ENCODE measurements around the gene CAV3.

The CAV3 gene

DNA sequence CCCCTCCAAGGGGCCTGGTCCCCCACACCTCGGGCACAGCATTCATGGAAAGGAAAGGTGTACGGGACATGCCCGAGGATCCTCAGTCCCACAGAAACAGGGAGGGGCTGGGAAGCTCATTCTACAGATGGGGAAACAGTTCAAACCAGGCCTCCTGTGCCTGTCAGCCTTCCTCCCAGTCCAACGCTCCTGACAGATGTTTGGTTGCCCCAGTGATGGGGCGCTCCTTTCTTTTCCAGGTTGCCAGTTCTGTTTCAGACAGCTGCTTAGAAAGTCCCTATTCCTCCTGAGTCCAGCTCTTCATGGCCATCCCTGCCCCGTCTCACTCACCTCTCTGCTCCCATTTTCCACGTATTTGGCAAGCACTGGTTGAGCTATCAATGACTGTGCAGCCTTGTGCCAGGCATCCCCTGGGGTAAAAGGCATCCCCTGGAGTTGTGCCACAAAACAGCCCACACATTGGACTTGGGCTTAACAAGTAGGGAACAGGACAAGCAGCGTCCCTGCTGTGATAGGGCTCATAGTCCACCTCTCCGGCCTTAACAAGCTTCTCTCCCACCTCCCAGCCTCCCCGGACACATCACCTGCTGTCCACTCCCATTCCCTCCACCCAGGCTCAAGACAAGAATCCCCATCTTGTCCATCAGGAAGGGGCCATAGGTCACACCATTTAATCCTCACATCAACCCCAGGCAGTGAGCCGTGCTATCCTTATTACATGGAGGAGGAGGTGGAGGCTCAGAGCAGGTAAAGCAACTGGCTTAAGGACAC lies 29.2 kb downstream of the CAV3 start:
- no peak for DNase-seq

DNA sequence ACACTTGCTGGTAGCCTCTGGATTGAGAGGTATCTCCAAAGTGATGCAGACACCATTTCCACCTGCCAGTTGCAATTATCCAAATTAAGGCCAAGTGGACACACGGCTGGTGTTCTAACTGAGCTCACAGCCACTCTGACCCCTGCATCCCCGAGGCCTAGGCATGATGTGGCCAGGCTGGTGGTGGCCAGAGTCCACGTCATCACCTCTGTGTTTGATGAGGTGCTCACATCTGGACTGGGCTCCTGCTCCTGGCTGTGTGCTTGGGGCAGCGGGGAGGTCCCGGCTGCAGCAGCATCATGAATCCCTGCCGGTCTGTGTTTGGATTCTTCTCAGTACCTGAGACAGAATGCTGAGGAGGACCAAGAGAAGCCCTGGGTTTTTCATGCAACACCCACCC lies 30.9 kb downstream of the CAV3 start:
- DNase-seq: no peak

DNA sequence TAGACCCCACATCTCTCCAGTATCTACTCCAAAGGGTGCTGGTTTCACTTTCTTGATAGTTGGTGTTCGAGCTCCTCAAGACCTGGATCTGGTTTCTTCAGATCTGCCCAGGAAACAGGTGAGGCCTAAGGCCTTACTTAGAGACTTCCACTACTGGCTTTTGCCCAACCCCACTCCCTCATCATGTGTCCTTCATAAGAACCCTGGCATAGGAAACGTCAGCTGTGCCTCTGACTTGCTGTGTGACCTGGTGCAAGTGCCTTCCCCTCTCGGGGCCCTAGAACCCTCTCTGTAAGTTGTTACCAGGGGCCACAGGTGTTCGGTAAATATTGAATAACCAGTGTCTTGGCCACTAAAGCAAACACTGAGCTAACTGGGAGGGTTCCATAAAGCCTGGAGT lies 31.9 kb downstream of the CAV3 start:
- DNase-seq: no peak

DNA sequence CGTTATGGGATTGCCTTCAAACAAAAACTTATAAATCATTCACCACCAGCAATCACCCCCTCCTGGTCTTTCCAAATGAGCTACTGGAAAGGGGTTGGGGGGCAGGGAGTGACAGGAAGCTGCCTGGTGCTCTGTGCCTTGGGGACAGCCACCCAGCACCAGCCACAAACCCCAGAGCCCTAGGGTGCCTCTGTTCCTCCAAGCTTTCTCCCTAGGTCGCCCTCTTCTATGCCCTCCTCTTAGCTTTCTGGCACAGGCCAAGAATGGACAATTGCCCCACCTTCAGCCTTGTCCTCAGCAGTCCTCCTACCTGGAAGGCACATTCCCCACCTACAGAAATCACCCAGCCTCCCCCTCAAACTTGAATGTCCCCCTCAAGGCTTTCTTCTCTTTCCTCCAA lies 32.5 kb downstream of the CAV3 start:
- no peak for DNase-seq

DNA sequence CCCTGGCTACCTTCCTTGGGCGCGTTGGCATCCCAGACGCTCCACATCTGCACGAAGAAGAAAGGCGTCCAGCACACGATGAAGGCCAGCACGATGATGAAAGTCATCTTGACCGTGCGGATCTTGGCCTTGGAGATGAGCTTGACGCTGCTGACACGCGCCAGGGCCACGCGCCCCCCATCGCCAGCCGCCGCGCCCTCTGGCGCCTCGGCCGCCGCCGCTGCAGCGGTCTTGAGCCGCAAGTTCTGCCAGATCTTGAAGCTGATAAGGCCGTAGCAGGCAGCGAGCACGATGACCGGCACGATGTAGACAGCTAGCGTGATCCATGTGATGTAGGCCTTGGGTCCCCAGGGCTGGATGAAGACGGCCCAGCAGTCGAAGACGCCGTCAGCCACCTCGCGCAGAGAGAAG lies 33.7 kb downstream of the CAV3 start:
- DNase-seq: no peak

DNA sequence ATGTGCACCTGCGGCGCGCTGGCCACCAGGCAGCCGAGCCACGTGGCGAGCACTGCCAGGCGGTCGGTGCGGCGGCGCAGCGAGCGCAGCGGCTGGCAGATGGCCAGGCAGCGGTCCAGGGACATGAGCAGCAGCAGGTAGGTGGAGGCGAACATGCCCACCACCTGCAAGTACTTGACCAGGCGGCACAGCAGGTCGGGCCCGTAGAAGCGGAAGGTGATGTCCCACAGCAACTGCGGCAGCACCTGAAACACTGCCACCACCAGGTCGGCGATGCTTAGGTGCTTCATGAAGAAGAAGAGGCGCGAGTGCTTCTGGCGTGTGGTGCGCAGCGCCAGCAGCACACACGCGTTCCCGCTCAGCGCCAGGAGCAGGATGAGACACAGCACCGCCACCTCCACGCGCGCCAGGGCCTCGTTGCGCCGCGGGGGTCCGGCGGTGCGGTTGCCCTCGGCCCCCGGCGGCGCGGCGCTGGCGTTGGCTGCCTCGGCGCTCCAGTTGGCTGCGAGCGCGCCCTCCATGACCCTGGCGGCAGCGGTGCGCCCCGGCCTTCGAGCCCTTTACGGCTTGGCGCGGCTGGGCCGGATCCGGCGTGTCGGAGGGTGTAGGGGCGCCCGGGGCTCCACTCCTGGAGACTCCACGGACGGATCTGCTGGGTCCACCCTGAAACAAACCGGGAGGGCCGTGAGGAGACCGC lies 34.2 kb downstream of the CAV3 start:
- peak; percentile 37 for DNase-seq

DNA sequence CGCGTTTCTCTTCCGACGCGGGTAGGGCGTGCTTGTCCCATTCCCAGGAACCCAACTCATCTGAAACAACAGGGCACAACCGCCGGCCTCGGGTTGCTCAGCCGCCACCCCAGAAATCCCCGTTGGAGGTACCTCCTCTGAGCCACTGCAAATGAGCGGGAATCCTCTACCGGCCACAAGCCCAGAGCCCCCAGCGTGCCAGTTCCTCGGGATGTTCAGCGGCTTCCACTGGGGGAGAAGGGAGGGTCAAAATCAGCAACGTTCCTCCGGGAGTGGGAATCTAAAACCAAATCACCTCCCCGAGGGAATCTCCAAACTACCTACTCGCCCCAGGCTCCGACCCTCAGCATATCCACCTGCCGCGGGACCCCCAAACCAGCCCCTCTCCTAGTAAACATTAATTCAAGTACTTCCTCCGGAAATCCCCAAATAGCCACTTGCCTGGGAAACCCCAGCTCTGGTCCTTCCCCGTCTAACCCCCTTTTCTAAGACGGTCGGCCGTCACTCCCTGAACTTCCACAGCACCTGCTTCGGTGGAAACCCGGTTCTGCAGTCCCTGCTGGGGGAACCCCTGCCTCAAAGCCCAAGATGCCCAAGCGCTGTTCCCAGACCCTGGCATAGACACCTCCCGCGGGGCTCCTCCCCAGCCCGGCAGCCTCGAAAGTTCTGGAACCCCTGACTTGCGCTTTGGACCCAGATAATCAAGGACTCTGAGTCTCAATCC lies 34.9 kb downstream of the CAV3 start:
- no peak for DNase-seq

DNA sequence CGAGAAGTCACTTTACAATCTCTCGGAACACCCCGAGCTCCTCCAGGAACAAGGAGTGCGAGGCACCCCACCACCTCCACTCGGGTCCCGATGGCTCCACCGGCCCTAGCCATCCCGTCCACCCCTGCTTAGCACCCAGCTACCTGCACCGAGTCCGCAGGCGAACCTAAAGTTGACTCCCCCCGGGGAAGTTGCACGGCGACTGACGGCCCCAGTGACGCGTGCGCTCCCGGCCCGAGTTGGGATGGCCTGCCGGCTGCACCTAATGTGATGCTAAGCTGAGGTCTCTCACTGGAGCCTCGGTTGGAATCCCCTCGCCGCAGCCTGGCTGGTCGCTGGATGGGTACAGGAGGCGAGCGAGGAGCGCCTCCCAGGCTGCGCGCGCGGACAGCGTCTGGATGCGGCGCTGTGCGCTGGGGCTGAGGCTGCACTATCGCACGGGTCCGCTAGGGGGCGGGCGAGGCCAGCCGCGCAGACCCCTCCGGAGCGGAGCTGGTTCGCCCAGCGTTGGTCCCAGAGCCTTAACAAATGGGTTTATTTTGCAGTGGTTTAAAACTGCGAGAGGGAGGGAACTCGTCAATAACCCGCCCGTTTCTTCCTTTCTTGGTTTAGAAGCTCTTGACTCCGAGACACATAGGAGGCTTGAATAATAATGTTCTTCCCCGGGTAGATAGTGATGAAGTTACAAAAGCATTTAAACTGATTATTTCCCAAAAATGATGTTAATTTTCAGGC lies 35.7 kb downstream of the CAV3 start, which contains the start of gene OXTR:
TSS of gene OXTR (minus strand) at position 526 of the 735 bp plus-strand sequence. CDS start 1,426 bp downstream, outside the sequence.
- DNase-seq: peak; percentile 86

DNA sequence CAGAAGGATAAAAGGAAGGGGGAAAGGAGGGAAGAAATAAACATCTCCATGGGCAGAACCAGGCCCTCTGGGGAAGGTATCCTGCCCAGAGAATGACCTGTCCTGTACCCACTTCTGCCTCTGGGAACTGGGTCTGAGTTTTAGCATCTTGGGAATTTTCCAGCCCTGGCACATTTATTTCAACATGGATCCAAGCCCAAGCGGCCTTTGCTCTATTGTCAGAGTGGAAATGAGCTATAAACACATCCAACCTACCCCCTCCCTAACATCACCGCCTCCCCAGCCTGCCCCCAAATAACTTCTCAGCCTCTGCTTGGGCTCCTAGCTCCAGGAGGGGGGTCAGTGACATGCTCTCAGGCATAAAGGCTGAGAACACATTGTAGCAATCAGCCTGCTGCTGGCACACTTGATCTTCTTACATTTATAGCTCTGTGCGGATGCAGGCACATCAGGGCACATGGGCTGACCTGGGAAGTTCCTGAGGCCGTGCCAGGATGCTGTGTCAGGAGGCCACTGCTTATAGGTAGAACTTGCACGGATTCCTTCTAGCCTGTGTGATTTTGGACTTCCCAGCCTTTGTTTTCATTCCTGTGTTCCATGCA lies 40.4 kb downstream of the CAV3 start:
- DNase-seq: no peak

DNA sequence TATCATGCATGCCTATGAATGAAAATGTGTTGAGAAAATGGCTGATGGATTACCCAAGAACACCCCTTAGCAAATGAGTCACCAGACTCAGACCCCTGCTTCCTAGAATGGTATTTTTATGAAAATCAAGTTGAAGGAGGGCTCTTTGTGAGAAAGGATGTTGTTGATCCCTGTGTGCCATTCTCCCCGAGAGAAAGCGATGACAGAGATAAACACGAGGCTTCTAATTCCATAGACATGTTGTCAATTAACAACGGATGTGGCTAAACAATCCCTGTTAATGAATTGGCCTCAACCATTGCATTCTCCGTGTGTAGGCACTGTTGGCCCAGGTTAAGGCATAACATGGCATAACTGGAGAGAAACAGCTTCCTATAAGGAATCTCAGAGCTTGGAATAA lies 41.6 kb downstream of the CAV3 start:
- peak; percentile 48 for DNase-seq

DNA sequence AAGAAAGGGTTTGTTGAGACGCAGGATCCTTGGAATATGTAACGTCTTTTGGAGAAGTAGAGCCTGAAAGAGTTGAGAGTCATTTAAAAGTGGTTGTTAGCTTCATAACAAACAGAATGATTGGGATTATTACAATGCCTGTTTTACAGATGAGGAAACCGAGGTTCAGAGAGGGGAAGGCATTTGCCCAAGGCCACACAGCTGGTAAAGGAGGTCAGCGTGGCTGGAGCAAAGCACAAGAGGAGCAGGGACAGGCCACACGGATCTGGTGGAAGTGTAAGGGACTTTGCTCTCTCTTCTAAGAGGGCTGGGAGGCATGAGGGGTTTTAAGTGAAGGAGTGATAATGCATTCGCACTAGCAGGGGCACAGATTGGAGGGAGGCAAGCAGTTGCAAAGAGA lies 42.0 kb downstream of the CAV3 start:
- no peak for DNase-seq

DNA sequence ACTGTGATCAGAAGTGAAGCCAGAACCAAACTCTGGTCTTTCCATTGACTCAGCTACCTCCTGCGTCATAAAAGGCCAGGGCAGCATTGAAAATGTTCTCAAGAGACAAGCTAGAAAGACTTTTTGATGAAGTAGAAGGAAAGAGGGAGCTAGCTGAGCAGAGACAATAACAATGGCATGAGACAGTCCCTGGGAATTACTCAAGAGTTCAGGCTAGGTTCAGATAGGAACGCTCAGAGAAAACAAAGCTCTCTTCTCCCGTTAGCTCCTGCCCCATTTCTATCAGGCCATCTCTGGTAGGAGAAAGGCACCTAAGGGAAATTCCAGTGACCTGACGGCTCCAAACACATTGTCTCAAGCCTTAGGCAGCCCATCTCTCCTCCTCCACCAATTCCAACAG lies 42.8 kb downstream of the CAV3 start:
- DNase-seq: peak; percentile 78

DNA sequence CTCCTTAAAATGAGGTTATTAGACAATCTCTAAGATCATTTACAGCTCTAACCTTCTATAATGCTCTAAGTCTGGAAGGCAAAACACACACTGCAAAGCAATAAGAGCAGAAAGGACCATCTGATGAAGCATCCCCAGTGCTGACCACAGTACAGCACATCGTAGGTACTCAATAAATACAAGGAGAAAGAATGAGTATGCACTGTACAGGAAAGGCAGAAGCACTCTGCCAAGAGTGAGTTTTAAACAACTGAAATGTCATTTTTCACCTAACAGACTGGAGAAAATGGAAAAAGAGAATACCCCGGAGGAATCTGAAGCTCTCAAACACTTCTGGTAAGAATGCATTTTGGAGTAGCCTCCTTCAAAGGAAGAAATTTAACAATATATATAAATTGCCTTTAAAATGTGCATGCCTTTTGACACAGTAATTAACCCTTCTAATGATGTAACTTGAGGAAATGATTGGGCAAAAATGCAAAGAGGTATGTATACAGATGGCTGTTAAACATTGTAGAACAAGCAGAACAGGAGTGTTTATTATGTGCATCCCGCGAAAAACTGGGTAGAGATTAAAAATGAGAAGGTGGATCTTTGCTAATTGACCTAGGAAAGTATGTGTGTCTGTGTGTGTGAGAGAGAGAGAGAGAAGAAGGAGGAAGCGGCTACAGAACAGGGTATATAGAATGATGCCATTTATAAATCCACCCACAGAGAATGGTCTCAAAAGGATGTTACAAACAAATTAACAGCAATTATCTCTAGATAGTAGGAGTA lies 43.8 kb downstream of the CAV3 start:
- DNase-seq: no peak

DNA sequence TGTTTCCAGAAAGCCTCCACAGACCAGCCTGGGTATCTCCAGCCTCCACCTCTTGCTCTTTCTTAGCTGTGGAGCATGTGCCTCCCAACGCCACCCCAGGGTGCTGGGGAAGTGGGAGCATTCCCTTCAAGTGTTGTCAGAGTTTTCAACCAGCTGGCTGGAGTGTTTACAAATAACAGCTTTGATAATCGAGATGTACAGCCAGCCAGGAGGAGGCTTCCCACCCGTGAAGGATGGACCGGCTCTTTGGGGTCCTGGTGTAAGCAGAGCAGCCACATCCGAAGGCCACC lies 44.3 kb downstream of the CAV3 start:
- DNase-seq: no peak

DNA sequence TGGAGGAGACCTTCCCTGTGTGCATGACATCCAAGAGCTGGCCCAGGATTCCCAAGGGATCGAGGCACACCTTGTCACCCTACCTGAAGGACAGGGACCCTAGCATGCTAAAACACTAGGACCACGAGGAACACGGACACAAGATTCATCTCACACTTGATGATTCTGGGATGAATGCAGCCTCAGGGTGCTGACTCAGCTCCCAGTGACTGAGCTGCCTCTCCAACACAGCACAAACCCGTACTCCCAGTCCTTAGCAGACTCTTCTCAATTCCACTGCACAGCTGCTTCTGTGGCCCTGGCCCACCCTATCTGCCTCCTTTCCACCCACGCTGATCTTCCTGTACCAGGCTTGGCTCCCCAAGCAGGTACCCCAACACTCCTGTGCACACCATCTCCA lies 44.9 kb downstream of the CAV3 start:
- DNase-seq: no peak

DNA sequence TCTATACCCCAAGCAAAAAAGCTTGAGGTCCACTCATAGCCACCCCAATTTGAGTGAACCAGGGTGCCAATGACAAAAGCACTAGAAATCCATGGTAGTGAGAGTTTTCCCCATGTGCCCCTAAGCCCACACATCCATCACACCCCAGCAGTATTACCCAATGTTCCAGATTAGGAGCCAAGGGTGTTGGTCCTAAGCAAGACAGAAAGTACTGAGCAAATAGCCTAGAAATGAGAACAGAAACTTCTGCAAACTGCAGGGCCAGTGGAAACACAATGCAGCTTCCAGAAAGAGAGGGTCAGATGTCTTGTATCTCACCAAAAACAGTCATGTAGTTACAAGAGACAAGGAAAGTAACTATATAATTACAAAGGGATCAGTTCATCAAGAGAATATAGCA lies 46.7 kb downstream of the CAV3 start:
- DNase-seq: no peak

DNA sequence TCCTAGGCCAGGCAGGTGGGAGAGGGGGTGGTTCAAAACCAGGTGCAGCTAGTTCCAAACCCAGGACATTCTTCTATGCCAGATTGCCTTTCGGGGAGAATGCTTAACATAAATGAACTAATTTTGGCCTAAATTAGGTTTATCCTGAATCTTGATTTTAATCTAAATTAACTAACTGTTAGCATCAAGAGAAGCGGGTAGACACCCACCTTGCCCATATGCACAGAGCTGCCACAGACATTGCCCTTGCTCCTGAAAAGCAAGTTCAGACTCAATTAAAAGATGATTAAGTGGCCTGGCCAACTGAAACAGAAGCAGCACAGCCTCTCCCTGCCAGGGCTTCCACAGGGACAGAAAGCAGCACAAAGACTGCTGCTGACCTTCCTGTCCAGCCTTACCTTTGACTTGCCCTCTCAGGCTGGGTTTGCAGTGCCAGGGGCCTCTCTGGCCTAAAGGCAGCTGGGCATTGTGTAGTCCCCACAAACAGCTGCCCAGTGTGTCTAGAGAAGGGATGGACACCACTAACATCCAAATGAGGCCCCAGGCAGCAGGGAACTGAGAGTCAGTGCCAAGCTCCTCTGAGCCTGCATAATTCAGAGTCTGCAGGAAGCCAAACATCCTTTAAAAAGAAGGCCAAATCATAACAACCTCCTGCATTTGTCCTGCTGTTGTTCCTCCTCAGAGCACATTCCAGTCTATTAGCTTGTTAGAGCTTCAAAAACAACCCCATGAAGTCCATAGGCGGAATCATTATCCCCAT lies 51.3 kb downstream of the CAV3 start:
- DNase-seq: no peak

DNA sequence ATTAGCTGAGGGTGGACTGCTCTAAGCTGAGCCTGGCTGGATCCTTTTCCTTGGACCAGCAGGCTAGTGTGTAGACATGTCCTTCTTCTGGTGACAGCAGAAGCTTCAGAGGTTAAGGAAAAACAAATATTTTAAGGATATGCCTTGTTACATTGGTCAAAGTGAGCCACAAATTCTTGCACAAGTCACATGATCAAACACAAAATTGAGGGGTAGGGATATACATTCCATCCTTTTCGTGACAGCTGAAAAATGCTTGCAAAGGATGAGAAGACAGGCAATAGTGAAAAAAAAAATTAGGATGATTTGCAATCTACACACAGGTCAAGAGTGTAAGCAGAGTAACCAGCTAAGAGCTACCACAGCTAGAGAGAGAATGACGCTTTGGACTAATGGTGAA lies 56.9 kb downstream of the CAV3 start:
- no peak for DNase-seq

DNA sequence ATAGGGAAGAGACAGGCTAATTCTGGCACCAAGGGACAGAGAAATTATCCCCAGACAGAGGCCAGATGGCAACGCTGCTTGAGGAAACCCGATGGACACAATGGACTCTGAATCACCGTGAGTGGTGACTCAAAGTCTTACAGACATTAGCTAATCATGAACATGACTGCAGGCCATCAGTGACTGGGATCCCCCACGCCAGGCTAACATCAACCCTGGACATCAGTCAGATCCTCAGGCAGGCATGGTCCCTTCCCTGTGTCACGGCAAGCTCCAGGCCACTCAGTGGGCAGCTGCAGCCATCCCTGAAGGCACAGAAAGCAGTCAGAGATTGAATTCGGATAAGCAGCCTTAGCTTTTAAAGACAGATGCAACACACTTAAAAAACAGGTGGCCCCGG lies 59.6 kb downstream of the CAV3 start:
- peak; percentile 50 for DNase-seq

DNA sequence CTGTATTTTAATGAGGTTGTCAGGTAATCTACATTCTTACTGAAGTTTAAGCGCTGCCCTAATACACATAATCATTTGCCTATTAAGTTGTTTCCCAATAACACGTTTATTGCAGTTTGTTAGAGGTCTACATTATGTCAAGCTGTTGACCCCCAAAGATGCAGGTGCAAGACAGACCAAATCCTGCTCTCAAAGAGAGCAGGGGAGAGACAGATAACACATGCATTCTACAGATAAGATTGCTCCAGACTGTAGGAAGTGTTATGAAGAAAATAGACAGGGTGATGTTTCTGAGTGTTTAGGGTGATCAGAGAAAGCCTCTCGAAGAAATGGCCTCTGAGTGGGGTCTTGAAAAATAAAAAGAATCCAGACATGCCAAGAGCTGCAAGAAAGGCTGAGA lies 60.6 kb downstream of the CAV3 start:
- DNase-seq: no peak

Data from fibroblast of skin of abdomen (primary cell).